Left renal cortex interstitium (tissue), 4 donors: Measurements from ENCODE around the gene NUP93. TPM values are rescaled to one million over a fixed set of nuclear protein-coding genes. Genes with fewer than 3 reads are reported as not detected.

ENCODE experiments used
- DNase-seq, 4 donors: peaks; one replicate each; pipeline ENCODE4 v3.0.0-alpha.2; 2013; ENCODE audit warnings: low read depth in 4 of 4, low spot score in 2 of 4, missing footprints in 1 of 4
- polyA plus RNA-seq, 4 donors: library from polyadenylated mRNA; unstranded; fragments of 120-200 nt; gene quantifications; one replicate each; pipeline ENCODE4 v1.2.1, GENCODE V29; 2013; ENCODE audit not compliant: insufficient read length in 4 of 4

NUP93 gene
- polyA plus RNA-seq, 4 donors = 73.0 to 106 (median 83.5) TPM

- DNase-seq = no peak
These were observed 11.5 kb downstream of the NUP93 start for GRCh38 chr16:56741399-56741798.

- no peak for DNase-seq
These were observed 12.4 kb downstream of the NUP93 start for GRCh38 chr16:56742030-56742984.

GRCh38 chr16:56743840-56744239 lies 13.9 kb downstream of the NUP93 start:
- DNase-seq = no peak

GRCh38 chr16:56744996-56745640 lies 15.2 kb downstream of the NUP93 start:
- no peak for DNase-seq

- no peak for DNase-seq
These were observed 17.6 kb downstream of the NUP93 start for GRCh38 chr16:56747486-56748045.

- no peak for DNase-seq
These were observed 18.3 kb downstream of the NUP93 start for GRCh38 chr16:56748191-56748590.

- DNase-seq = no peak
These were observed 18.9 kb downstream of the NUP93 start for GRCh38 chr16:56748826-56749225.

GRCh38 chr16:56749672-56750491 lies 20.0 kb downstream of the NUP93 start:
- no peak for DNase-seq

- no peak for DNase-seq
These were observed 23.5 kb downstream of the NUP93 start for GRCh38 chr16:56753410-56753809.

- DNase-seq = no peak
These were observed 25.1 kb downstream of the NUP93 start for GRCh38 chr16:56755038-56755437.

GRCh38 chr16:56758432-56758831 lies 28.5 kb downstream of the NUP93 start:
- no peak for DNase-seq

GRCh38 chr16:56758930-56759329 lies 29.0 kb downstream of the NUP93 start:
- DNase-seq = no peak

GRCh38 chr16:56763291-56763916 lies 33.5 kb downstream of the NUP93 start:
- no peak for DNase-seq

- DNase-seq = no peak
These were observed 34.9 kb downstream of the NUP93 start for GRCh38 chr16:56764835-56765234.

- no peak for DNase-seq
These were observed 36.0 kb downstream of the NUP93 start for GRCh38 chr16:56765949-56766348.

GRCh38 chr16:56767024-56767423 lies 37.1 kb downstream of the NUP93 start:
- no peak for DNase-seq

GRCh38 chr16:56769677-56770076 lies 39.7 kb downstream of the NUP93 start:
- DNase-seq = no peak

GRCh38 chr16:56771558-56772279 lies 41.8 kb downstream of the NUP93 start:
- DNase-seq = no peak

- DNase-seq = no peak
These were observed 43.6 kb downstream of the NUP93 start for GRCh38 chr16:56773532-56773931.
